ENCODE results near the gene SMAP1.
"Not testable (repeated sequence)": the region's sequence is repeated elsewhere in the genome, so short reads cannot be mapped to it uniquely, and the experiment has no call there.

SMAP1 gene

DNA sequence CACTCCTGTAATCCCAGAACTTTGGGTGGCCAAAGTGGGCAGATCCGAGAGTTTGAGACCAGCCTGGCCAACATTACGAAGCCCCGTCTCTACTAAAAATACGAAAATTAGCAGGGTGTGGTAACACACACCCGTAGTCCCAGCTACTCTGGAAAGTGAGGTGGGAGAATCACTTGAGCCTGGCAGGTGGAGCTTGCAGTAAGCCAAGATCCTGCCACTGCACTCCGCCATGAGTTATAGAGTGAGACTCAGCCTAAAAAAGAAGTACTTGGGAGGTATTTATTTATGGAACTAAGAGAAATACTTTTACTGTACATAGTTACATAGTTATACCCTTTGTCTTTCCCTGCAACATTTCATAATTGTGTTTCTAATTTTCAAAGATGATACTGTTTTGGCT lies 67.8 kb downstream of the SMAP1 start:
- TF ChIP-seq ZNF132 (tag by site-specific recombination; IDR thresholded peaks at IDR 0.05; ENCODE audit: borderline replicate concordance): no peak
- TF ChIP-seq SCRT2 (tag by site-specific recombination; IDR thresholded peaks at IDR 0.05): no peak
- ChIA-PET POLR2A (no interaction called here), CTCF (interaction anchor here (0.6 to 1.5 kb wide), 3 partner anchors 40 to 222 kb away, joined by 3 to 4 read pairs (median 4); no protein-coding TSS in a partner anchor)
- no peak overlapping the region for H3K4me3 ChIP-seq (ENCODE audit: low read depth, low read length)
- H3K36me3 ChIP-seq (ENCODE audit: control insufficient read depth in 2 of 2, insufficient read depth in 1 of 2, low read length in 2 of 2): peaks cover 0 to 12% of the 10 kb centered on the region in 2 experiments; a peak in 1 of 3 replicates
- H3K9me3 ChIP-seq (ENCODE audit: control insufficient read depth, insufficient read depth, low read depth, low read length): no peaks in the 10 kb centered on the region
- H3K4me1 ChIP-seq (ENCODE audit: control insufficient read depth, insufficient read depth, low read length): no peaks in the 10 kb centered on the region
- no peak overlapping the region for H3K27ac ChIP-seq (ENCODE audit: extremely low read depth, low read depth, low read length)

DNA sequence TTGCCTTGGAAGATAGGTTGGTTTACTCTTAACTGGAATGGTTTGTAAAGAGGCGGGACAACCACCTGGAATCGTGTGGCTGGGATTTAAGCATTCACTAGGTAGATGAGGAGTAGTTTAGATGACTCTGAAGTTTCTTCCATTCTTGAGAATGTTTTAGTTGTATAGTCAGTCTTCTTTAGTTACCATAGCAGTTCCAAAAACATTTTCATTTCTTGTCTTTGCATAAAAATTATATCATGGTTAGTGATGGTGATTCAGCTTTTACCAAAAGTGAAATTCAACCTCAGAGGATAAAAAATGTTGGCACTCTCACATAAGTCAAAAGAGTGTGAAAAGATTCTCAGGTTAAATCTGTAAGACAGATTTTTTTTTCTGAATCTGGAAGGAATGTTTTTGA lies 70.3 kb downstream of the SMAP1 start:
- POLR2A ChIA-PET: no interaction called here
- CTCF ChIA-PET: no interaction called here
- TF ChIP-seq ZNF560 (tag by site-specific recombination; IDR thresholded peaks at IDR 0.05; ENCODE audit: borderline replicate concordance) (no peak), ZNF596 (tag by site-specific recombination; IDR thresholded peaks at IDR 0.05) (no peak), KLF1 (tag by site-specific recombination; IDR thresholded peaks at IDR 0.05) (no peak), ZNF214 (tag by site-specific recombination; IDR thresholded peaks at IDR 0.05; ENCODE audit: borderline replicate concordance) (no peak), ZNF629 (tag by site-specific recombination; IDR thresholded peaks at IDR 0.05) (no peak), ZNF341 (tag by site-specific recombination; IDR thresholded peaks at IDR 0.05; ENCODE audit: low read depth) (no peak), ZBTB20 (tag by site-specific recombination; IDR thresholded peaks at IDR 0.05) (no peak), SP7 (tag by site-specific recombination; IDR thresholded peaks at IDR 0.05) (no peak), ZNF114 (tag by site-specific recombination; IDR thresholded peaks at IDR 0.05) (no peak), GFI1B (tag by site-specific recombination; IDR thresholded peaks at IDR 0.05) (no peak), ZNF521 (tag by site-specific recombination; IDR thresholded peaks at IDR 0.05) (no peak), ZNF658 (tag by site-specific recombination; IDR thresholded peaks at IDR 0.05) (no peak), GLIS2 (tag by site-specific recombination; IDR thresholded peaks at IDR 0.05) (no peak)
- TF ChIP-seq, protein P1, sequence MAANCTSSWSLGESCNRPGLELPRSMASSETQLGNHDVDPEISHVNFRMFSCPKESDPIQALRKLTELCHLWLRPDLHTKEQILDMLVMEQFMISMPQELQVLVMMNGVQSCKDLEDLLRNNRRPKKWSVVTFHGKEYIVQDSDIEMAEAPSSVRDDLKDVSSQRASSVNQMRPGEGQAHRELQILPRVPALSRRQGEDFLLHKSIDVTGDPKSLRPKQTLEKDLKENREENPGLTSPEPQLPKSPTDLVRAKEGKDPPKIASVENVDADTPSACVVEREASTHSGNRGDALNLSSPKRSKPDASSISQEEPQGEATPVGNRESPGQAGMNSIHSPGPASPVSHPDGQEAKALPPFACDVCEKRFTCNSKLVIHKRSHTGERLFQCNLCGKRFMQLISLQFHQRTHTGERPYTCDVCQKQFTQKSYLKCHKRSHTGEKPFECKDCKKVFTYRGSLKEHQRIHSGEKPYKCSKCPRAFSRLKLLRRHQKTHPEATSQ (tag by site-specific recombination; IDR thresholded peaks at IDR 0.05): no peak
- TF ChIP-seq, protein P2, sequence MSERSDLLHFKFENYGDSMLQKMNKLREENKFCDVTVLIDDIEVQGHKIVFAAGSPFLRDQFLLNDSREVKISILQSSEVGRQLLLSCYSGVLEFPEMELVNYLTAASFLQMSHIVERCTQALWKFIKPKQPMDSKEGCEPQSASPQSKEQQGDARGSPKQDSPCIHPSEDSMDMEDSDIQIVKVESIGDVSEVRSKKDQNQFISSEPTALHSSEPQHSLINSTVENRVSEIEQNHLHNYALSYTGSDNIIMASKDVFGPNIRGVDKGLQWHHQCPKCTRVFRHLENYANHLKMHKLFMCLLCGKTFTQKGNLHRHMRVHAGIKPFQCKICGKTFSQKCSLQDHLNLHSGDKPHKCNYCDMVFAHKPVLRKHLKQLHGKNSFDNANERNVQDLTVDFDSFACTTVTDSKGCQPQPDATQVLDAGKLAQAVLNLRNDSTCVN (tag by site-specific recombination; optimal IDR thresholded peaks at IDR 0.05): no peak
- Histone ChIP-seq H3K9me3 (ENCODE audit: control insufficient read depth, insufficient read depth, low read depth, low read length) (no peaks in the 10 kb centered on the region), H3K27ac (ENCODE audit: extremely low read depth, low read depth, low read length) (no peak overlapping the region), H3K36me3 (ENCODE audit: control insufficient read depth in 2 of 2, insufficient read depth in 1 of 2, low read length in 2 of 2) (peaks cover 0 to 18% of the 10 kb centered on the region in 2 experiments; a peak in 1 of 3 replicates), H3K4me1 (ENCODE audit: control insufficient read depth, insufficient read depth, low read length) (no peaks in the 10 kb centered on the region), H3K4me3 (ENCODE audit: low read depth, low read length) (no peak overlapping the region)

DNA sequence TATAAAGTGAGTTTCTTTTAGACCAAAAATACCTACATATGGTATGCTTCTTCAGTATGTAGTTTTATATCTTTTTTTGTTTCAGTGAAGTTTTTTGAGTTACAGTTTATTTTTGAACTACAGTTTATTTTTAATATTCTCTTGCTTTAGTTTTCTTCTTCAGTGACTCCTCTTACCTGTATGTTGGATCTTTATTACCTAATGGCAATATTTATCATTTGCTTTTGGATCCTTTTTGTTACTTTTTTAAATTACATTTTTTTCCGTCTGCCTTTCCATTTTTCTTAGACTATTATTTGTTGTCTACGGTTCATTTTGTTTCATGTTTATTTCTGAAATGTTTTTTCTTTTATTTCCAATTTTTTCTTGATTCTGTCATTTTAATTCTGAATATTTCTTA lies 71.9 kb downstream of the SMAP1 start:
- Histone ChIP-seq H3K27ac (ENCODE audit: extremely low read depth, low read depth, low read length) (no peak overlapping the region), H3K4me1 (ENCODE audit: control insufficient read depth, insufficient read depth, low read length) (no peaks in the 10 kb centered on the region), H3K4me3 (ENCODE audit: low read depth, low read length) (no peak overlapping the region), H3K9me3 (ENCODE audit: control insufficient read depth, insufficient read depth, low read depth, low read length) (no peaks in the 10 kb centered on the region), H3K36me3 (ENCODE audit: control insufficient read depth in 2 of 2, insufficient read depth in 1 of 2, low read length in 2 of 2) (peaks cover 0 to 8% of the 10 kb centered on the region in 2 experiments; a peak in 1 of 3 replicates)
- peak; percentile 96 for TF ChIP-seq ZNF133 (tag by site-specific recombination; IDR thresholded peaks at IDR 0.05)
- TF ChIP-seq, protein P3, sequence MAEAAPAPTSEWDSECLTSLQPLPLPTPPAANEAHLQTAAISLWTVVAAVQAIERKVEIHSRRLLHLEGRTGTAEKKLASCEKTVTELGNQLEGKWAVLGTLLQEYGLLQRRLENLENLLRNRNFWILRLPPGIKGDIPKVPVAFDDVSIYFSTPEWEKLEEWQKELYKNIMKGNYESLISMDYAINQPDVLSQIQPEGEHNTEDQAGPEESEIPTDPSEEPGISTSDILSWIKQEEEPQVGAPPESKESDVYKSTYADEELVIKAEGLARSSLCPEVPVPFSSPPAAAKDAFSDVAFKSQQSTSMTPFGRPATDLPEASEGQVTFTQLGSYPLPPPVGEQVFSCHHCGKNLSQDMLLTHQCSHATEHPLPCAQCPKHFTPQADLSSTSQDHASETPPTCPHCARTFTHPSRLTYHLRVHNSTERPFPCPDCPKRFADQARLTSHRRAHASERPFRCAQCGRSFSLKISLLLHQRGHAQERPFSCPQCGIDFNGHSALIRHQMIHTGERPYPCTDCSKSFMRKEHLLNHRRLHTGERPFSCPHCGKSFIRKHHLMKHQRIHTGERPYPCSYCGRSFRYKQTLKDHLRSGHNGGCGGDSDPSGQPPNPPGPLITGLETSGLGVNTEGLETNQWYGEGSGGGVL (tag by site-specific recombination; IDR thresholded peaks at IDR 0.05): no peak
- ChIA-PET POLR2A (no interaction called here), CTCF (interaction anchor here (1.2 kb wide), 1 partner anchor 145 kb away, joined by 3 read pairs; no protein-coding TSS in a partner anchor)

DNA sequence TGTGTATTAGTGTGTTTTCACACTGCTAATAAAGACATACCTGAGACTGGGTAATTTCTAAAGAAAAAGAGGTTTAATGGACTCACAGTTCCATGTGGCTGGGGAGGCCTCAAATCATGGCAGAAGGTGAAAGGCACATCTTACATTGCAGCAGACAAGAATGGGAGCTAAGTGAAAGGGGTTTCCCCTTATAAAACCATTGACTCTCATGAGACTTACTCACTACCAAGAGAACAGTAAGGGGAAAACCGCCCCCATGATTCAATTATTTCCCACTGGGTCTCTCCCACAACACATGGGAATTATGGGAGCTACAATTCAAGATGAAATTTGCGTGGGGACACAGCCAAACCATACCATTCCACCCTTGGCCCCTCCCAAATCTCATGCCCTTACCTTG lies 73.1 kb downstream of the SMAP1 start:
- H3K27ac ChIP-seq (ENCODE audit: extremely low read depth, low read depth, low read length); H3K9me3 ChIP-seq (ENCODE audit: control insufficient read depth, insufficient read depth, low read depth, low read length); H3K4me1 ChIP-seq (ENCODE audit: control insufficient read depth, insufficient read depth, low read length); POLR2A ChIA-PET; H3K4me3 ChIP-seq (ENCODE audit: low read depth, low read length); H3K36me3 ChIP-seq (ENCODE audit: control insufficient read depth in 2 of 2, insufficient read depth in 1 of 2, low read length in 2 of 2): not testable (repeated sequence)
- CTCF ChIA-PET: interaction anchor here (0.6 to 1.2 kb wide), 4 partner anchors 10 to 143 kb away, joined by 3 read pairs; no protein-coding TSS in a partner anchor
